ENCODE data around the gene SYCP2L. TPM values are rescaled to one million over a fixed set of nuclear protein-coding genes. Genes with fewer than 3 reads are reported as not detected.
A peak's percentile ranks its signal among the peaks of the same experiment; 100 is the strongest.

SYCP2L gene
- total and polyA plus RNA-seq, 2 donors (not counting 3 experiments of a cell fraction or from before 2014, with no cell fraction given): not detected

DNA sequence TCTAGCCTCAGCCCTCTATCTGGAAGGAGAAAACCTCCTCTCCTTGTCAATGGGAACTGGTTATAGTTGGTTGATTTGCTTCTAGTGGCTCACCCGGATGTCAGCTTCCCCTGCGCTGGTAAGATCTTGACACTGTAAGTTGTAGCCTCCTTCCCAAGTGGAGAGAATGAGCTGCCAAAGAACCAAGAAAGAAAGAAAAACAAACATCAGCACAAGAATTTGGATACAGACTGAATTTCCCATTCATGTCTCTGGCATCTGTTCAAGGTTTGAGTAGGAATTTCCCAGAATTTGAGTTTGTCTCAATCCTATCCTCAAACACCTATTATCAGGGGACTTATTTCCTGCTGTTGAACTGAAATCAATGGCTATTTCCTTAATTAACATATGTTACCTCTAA, 113.1 kb downstream of the SYCP2L start:
- Histone ChIP-seq H3K9ac (replicated peaks; ENCODE audit: extremely low read depth, insufficient read depth, low read length) (no peak overlapping the region), H3K4me1 (ENCODE audit: control insufficient read depth, extremely low read depth, insufficient read depth, low read length) (no peaks in the 10 kb centered on the region), H3K27ac (ENCODE audit: insufficient read depth, low read depth, low read length) (no peak overlapping the region), H3K4me2 (ENCODE audit: insufficient read depth, low read length) (no peak overlapping the region), H2AFZ (ENCODE audit: low read depth, low read length) (no peak overlapping the region), H3K79me2 (ENCODE audit: control insufficient read depth, insufficient read depth, low read length) (no peaks in the 10 kb centered on the region), H3K4me3 (replicated peaks in 1 of 3; ENCODE audit: insufficient read depth in 1 of 3, low read depth in 1 of 3, low read length in 3 of 3) (no peak overlapping the region), H3K36me3 (ENCODE audit: control insufficient read depth in 2 of 2, extremely low read depth in 1 of 2, insufficient read depth in 2 of 2, low read length in 2 of 2) (no peaks in the 10 kb centered on the region), H3K9me1 (replicated peaks; ENCODE audit: control insufficient read depth, extremely low read depth, insufficient read depth, low read length) (no peaks in the 10 kb centered on the region), H4K20me1 (replicated peaks; ENCODE audit: control insufficient read depth, extremely low read depth, insufficient read depth, low read length) (no peaks in the 10 kb centered on the region), H3K27me3 (ENCODE audit: control insufficient read depth in 2 of 2, insufficient read depth in 2 of 2, low read length in 2 of 2) (peaks cover 4% of the 10 kb centered on the region in 2 experiments), H3K9me3 (replicated peaks; ENCODE audit: control insufficient read depth, insufficient read depth, low read length) (no peaks in the 10 kb centered on the region)
- dilution Hi-C loops (cut with MboI; ENCODE audit: extremely low pct_ligation_motif_present, low sequenced_read_pairs) (no loop called here), intact Hi-C loops (cut with micrococcal nuclease) (no loop called here)
- BruUV-seq (replicated peaks): no TSS peak
- peak; percentile 23 for DNase-seq (ENCODE audit: low read depth, low spot score)
- FAIRE-seq: no peak
- POLR2A ChIA-PET: no interaction called here
- TF ChIP-seq FOS (IDR thresholded peaks at IDR 0.05; ENCODE audit: borderline replicate concordance, insufficient read depth, low read length) (no peak), EZH2 (IDR thresholded peaks at IDR 0.05; ENCODE audit: borderline replicate concordance, low read depth, low read length, severe bottlenecking) (no peak), MYC (IDR thresholded peaks at IDR 0.05; ENCODE audit: low read depth, low read length) (no peak), GATA2 (IDR thresholded peaks at IDR 0.05; ENCODE audit: insufficient read depth, insufficient read length, low read depth, low read length) (no peak), POLR2AphosphoS5 (IDR thresholded peaks at IDR 0.05; ENCODE audit: insufficient read depth, low read depth, low read length) (no peak), JUN (IDR thresholded peaks at IDR 0.05; ENCODE audit: borderline replicate concordance, insufficient read depth, insufficient read length, low read depth) (no peak), POLR2A (IDR thresholded peaks at IDR 0.05; ENCODE audit: low read depth, low read length) (no peak)
- TF ChIP-seq, protein P1, sequence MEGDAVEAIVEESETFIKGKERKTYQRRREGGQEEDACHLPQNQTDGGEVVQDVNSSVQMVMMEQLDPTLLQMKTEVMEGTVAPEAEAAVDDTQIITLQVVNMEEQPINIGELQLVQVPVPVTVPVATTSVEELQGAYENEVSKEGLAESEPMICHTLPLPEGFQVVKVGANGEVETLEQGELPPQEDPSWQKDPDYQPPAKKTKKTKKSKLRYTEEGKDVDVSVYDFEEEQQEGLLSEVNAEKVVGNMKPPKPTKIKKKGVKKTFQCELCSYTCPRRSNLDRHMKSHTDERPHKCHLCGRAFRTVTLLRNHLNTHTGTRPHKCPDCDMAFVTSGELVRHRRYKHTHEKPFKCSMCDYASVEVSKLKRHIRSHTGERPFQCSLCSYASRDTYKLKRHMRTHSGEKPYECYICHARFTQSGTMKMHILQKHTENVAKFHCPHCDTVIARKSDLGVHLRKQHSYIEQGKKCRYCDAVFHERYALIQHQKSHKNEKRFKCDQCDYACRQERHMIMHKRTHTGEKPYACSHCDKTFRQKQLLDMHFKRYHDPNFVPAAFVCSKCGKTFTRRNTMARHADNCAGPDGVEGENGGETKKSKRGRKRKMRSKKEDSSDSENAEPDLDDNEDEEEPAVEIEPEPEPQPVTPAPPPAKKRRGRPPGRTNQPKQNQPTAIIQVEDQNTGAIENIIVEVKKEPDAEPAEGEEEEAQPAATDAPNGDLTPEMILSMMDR (IDR thresholded peaks at IDR 0.05; ENCODE audit: extremely low read depth in 1 of 2, insufficient read depth in 1 of 2, low read depth in 1 of 2, low read length in 2 of 2): no peak
- TF ChIP-seq, protein P2, sequence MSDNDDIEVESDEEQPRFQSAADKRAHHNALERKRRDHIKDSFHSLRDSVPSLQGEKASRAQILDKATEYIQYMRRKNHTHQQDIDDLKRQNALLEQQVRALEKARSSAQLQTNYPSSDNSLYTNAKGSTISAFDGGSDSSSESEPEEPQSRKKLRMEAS (IDR thresholded peaks at IDR 0.05; ENCODE audit: insufficient read depth, insufficient read length): no peak
- CTCF ChIA-PET: interaction anchor here (2.0 kb wide), 1 partner anchor 45 kb away, joined by 9 read pairs; no protein-coding TSS in a partner anchor
